HepG2 (cell line): ENCODE data around the gene XCL2. TPM values are rescaled to one million over a fixed set of nuclear protein-coding genes. Genes with fewer than 3 reads are reported as not detected.
A peak's percentile ranks its signal among the peaks of the same experiment; 100 is the strongest.

ENCODE experiments used
- BCL6 ChIP-seq: IDR thresholded peaks from 2 replicates; pipeline ENCODE4 v1.6.1; 2016; ENCODE audit warnings: missing genetic modification reagents, missing compliant biosample characterization
- KLF15 ChIP-seq: sonication (generic); formaldehyde crosslinking; IDR thresholded peaks from 2 replicates; pipeline ENCODE4 v1.8.1; 2023; ENCODE audit warnings: borderline replicate concordance, mild to moderate bottlenecking, inconsistent platforms, missing genetic modification reagents, mixed read lengths
- PRPF4 ChIP-seq: fragments of 200-400 bp; formaldehyde crosslinking; IDR thresholded peaks from 2 replicates; pipeline ENCODE4 v1.6.1; 2016; ENCODE audit warnings: low read length, low read depth; ENCODE audit not compliant: poor library complexity, severe bottlenecking
- RAD21 ChIP-seq: fragments of 450-650 bp; formaldehyde crosslinking; IDR thresholded peaks from 2 replicates; pipeline ENCODE4 v1.5.0; 2020; ENCODE audit warnings: mild to moderate bottlenecking
- RARA ChIP-seq: IDR thresholded peaks from 2 replicates; pipeline ENCODE4 v1.6.1; 2016; ENCODE audit warnings: missing genetic modification reagents, missing compliant biosample characterization
- SAP130 ChIP-seq: IDR thresholded peaks from 2 replicates; pipeline ENCODE4 v1.6.1; 2016; ENCODE audit warnings: low read depth
- SOX5 ChIP-seq: IDR thresholded peaks from 2 replicates; pipeline ENCODE4 v1.6.1; 2016; ENCODE audit warnings: borderline replicate concordance
- TCF12 ChIP-seq, 2 experiments: fragments of 450-650 bp in 1 of 2; sonication (generic) in 1 of 2; formaldehyde crosslinking in 1 of 2; IDR thresholded peaks; 2 replicates each; pipeline versions ENCODE4 v1.6.1 to v1.8.0; 2017 to 2022; ENCODE audit warnings: antibody characterized with exemption in 1 of 2, mild to moderate bottlenecking in 1 of 2, missing genetic modification reagents in 1 of 2, moderate library complexity in 1 of 2
- YEATS2 ChIP-seq: sonication (generic); formaldehyde crosslinking; IDR thresholded peaks from 2 replicates; pipeline ENCODE4 v1.4.0; 2020; ENCODE audit warnings: missing genetic modification reagents, borderline replicate concordance
- ZKSCAN1 ChIP-seq: fragments of 150-350 bp; IDR thresholded peaks from 2 replicates; pipeline ENCODE4 v1.6.1; 2014; ENCODE audit warnings: low read length
- ZNF34 ChIP-seq: sonication (generic); formaldehyde crosslinking; IDR thresholded peaks from 2 replicates; pipeline ENCODE4 v1.4.0; 2020; ENCODE audit warnings: mild to moderate bottlenecking, missing genetic modification reagents, borderline replicate concordance
- ZNF549 ChIP-seq: sonication (generic); formaldehyde crosslinking; IDR thresholded peaks from 2 replicates; pipeline ENCODE4 v1.5.0; 2020; ENCODE audit warnings: missing genetic modification reagents
- ZSCAN25 ChIP-seq: sonication (generic); formaldehyde crosslinking; IDR thresholded peaks from 2 replicates; pipeline ENCODE4 v1.8.0; 2022; ENCODE audit warnings: mild to moderate bottlenecking, missing genetic modification reagents
- polyA plus RNA-seq, 8 experiments: library from polyadenylated mRNA; depleted of rRNA in 3 of 8; stranded (reverse) in 7 of 8; unstranded in 1 of 8; fragments of >200 nt; fragmentation: Illumina TruSeq in 4 of 8; extraction: Trizol in 4 of 8; gene quantifications; 2 replicates each; pipeline versions ENCODE4 v1.2.1 to v1.2.3, GENCODE V29; 2011 to 2016; ENCODE audit warnings: low read depth in 4 of 8, missing spikeins in 1 of 8, mixed read lengths in 1 of 8; ENCODE audit not compliant: insufficient read depth in 1 of 8
- total RNA-seq, 5 experiments: library from RNA; depleted of rRNA; stranded (reverse); fragments of >200 nt; fragmentation: Illumina TruSeq; extraction: Trizol; gene quantifications; 2 replicates each; pipeline ENCODE4 v1.2.3, GENCODE V29; 2016; ENCODE audit warnings: low read depth in 1 of 5
- TF ChIP-seq, protein P1 (sequence below): IDR thresholded peaks from 2 replicates; pipeline ENCODE4 v1.6.1; 2016; ENCODE audit warnings: missing compliant biosample characterization, missing genetic modification reagents, borderline replicate concordance
- TF ChIP-seq, protein P2 (sequence below): sonication (generic); formaldehyde crosslinking; IDR thresholded peaks from 2 replicates; pipeline ENCODE4 v1.5.0; 2020; ENCODE audit warnings: missing genetic modification reagents, mild to moderate bottlenecking, borderline replicate concordance
- TF ChIP-seq, protein P3 (sequence below): sonication (generic); formaldehyde crosslinking; IDR thresholded peaks from 2 replicates; pipeline ENCODE4 v1.5.0; 2020; ENCODE audit warnings: missing genetic modification reagents
- TF ChIP-seq, protein P4 (sequence below): sonication (generic); formaldehyde crosslinking; IDR thresholded peaks from one replicate; pipeline ENCODE4 v1.5.1; 2020; ENCODE audit warnings: mild to moderate bottlenecking, missing genetic modification reagents; ENCODE audit errors: not compliant biosample characterization

XCL2 gene
- total and polyA plus RNA-seq, 2 of the 13 experiments (the other 11 are each of a cell fraction or from before 2014, with no cell fraction given): 0.50 TPM; not detected in 1

DNA sequence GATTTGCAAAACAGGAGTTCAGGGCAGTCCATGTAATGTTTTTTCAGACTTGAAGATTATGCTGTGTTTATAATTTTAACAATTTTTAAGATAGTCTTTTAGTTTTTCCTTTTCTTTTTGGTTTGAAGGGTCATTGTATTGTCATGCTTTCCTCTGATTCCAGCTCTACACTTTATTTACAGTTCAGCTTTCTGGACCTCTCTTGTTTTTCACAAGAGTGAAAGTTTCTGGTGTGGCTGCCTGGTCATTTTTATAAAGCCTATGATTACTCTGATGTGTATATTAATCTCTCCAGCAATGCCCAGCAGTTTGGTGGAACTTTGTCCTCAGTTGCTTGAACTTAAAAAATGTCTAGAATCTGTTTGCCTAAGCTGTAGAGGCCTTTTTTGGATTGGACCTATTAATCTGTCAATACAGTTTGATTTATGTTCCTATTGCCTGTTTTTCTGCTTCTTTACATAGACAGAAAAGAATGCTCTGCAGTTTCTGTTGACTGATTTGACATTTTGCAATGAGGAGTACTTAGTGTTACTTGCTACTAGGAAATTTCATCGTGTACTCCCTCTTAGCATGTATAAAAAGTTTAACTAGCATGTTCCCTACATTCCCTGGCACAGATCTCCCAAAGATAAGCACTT, 52.2 kb downstream of the XCL2 start (continued):
- TF ChIP-seq ZKSCAN1: no peak
- no peak for TF ChIP-seq TCF12 (IDR thresholded peaks at IDR 0.05)
- TF ChIP-seq TCF12 (CRISPR knock-in tag; IDR thresholded peaks at IDR 0.05): no peak
- no peak for TF ChIP-seq YEATS2 (CRISPR knock-in tag)
- 0 out of 2 replicates have a peak, but pooled peaks have one; percentile 11 for TF ChIP-seq RARA (CRISPR knock-in tag)
- TF ChIP-seq RAD21 (CRISPR knock-in tag): no peak
- TF ChIP-seq ZSCAN25: no peak
- TF ChIP-seq ZNF34 (CRISPR knock-in tag): no peak
- no peak for TF ChIP-seq KLF15 (CRISPR knock-in tag)
- peak; percentile 43; the same call in 1 of the 2 replicates for TF ChIP-seq BCL6 (CRISPR knock-in tag)
- TF ChIP-seq, protein P1, sequence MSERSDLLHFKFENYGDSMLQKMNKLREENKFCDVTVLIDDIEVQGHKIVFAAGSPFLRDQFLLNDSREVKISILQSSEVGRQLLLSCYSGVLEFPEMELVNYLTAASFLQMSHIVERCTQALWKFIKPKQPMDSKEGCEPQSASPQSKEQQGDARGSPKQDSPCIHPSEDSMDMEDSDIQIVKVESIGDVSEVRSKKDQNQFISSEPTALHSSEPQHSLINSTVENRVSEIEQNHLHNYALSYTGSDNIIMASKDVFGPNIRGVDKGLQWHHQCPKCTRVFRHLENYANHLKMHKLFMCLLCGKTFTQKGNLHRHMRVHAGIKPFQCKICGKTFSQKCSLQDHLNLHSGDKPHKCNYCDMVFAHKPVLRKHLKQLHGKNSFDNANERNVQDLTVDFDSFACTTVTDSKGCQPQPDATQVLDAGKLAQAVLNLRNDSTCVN (CRISPR knock-in tag): no peak
- no peak for TF ChIP-seq PRPF4
- TF ChIP-seq, protein P2, sequence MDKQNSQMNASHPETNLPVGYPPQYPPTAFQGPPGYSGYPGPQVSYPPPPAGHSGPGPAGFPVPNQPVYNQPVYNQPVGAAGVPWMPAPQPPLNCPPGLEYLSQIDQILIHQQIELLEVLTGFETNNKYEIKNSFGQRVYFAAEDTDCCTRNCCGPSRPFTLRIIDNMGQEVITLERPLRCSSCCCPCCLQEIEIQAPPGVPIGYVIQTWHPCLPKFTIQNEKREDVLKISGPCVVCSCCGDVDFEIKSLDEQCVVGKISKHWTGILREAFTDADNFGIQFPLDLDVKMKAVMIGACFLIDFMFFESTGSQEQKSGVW: no peak
- no peak for TF ChIP-seq ZNF549 (CRISPR knock-in tag)
- TF ChIP-seq, protein P3, sequence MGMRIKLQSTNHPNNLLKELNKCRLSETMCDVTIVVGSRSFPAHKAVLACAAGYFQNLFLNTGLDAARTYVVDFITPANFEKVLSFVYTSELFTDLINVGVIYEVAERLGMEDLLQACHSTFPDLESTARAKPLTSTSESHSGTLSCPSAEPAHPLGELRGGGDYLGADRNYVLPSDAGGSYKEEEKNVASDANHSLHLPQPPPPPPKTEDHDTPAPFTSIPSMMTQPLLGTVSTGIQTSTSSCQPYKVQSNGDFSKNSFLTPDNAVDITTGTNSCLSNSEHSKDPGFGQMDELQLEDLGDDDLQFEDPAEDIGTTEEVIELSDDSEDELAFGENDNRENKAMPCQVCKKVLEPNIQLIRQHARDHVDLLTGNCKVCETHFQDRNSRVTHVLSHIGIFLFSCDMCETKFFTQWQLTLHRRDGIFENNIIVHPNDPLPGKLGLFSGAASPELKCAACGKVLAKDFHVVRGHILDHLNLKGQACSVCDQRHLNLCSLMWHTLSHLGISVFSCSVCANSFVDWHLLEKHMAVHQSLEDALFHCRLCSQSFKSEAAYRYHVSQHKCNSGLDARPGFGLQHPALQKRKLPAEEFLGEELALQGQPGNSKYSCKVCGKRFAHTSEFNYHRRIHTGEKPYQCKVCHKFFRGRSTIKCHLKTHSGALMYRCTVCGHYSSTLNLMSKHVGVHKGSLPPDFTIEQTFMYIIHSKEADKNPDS (CRISPR knock-in tag): peak; percentile 92; the same call in 1 of the 2 replicates
- TF ChIP-seq SOX5 (CRISPR knock-in tag): no peak; the same call in 1 of the 2 replicates
- TF ChIP-seq, protein P4, sequence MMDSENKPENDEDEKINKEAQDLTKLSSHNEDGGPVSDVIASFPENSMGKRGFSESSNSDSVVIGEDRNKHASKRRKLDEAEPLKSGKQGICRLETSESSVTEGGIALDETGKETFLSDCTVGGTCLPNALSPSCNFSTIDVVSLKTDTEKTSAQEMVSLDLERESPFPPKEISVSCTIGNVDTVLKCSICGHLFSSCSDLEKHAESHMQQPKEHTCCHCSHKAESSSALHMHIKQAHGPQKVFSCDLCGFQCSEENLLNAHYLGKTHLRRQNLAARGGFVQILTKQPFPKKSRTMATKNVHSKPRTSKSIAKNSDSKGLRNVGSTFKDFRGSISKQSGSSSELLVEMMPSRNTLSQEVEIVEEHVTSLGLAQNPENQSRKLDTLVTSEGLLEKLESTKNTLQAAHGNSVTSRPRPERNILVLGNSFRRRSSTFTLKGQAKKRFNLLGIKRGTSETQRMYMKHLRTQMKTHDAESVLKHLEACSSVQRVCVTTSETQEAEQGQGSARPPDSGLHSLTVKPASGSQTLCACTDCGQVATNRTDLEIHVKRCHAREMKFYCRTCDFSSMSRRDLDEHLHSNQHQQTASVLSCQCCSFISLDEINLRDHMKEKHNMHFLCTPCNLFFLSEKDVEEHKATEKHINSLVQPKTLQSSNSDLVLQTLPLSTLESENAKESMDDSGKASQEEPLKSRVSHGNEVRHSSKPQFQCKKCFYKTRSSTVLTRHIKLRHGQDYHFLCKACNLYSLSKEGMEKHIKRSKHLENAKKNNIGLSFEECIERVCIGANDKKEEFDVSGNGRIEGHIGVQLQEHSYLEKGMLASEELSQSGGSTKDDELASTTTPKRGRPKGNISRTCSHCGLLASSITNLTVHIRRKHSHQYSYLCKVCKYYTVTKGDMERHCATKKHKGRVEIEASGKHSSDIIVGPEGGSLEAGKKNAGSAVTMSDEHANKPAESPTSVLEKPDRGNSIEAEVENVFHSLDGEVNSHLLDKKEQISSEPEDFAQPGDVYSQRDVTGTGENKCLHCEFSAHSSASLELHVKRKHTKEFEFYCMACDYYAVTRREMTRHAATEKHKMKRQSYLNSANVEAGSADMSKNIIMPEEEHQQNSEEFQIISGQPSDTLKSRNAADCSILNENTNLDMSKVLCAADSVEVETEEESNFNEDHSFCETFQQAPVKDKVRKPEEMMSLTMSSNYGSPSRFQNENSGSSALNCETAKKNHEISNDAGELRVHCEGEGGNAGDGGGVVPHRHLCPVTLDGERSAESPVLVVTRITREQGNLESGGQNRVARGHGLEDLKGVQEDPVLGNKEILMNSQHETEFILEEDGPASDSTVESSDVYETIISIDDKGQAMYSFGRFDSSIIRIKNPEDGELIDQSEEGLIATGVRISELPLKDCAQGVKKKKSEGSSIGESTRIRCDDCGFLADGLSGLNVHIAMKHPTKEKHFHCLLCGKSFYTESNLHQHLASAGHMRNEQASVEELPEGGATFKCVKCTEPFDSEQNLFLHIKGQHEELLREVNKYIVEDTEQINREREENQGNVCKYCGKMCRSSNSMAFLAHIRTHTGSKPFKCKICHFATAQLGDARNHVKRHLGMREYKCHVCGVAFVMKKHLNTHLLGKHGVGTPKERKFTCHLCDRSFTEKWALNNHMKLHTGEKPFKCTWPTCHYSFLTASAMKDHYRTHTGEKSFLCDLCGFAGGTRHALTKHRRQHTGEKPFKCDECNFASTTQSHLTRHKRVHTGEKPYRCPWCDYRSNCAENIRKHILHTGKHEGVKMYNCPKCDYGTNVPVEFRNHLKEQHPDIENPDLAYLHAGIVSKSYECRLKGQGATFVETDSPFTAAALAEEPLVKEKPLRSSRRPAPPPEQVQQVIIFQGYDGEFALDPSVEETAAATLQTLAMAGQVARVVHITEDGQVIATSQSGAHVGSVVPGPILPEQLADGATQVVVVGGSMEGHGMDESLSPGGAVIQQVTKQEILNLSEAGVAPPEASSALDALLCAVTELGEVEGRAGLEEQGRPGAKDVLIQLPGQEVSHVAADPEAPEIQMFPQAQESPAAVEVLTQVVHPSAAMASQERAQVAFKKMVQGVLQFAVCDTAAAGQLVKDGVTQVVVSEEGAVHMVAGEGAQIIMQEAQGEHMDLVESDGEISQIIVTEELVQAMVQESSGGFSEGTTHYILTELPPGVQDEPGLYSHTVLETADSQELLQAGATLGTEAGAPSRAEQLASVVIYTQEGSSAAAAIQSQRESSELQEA (CRISPR knock-in tag): no peak
- TF ChIP-seq SAP130 (CRISPR knock-in tag): peak; percentile 37
